GM12875 (cell line): ENCODE data around the gene MBD3L3.
"Not testable (repeated sequence)": the region's sequence is repeated elsewhere in the genome, so short reads cannot be mapped to it uniquely, and the experiment has no call there.

Experiments
- H3K4me3 ChIP-seq: one replicate; pipeline ENCODE4 v1.5.1; 2011; ENCODE audit warnings: low read depth, low read length, control low read depth
- CTCF ChIP-seq: IDR thresholded peaks from 2 replicates; pipeline ENCODE4 v1.5.1; 2011; ENCODE audit warnings: low read depth, mild to moderate bottlenecking, control low read depth, inconsistent platforms, low read length, moderate library complexity, borderline replicate concordance; ENCODE audit not compliant: insufficient read depth

The MBD3L3 gene

GRCh38 chr19:7058576-7058975 lies at the start of gene MBD3L3:
TSS of gene MBD3L3 (minus strand) at chr19:7058676. CDS start at chr19:7058605, 71 bp downstream.
- H3K4me3 ChIP-seq, result not testable (repeated sequence)

- H3K4me3 ChIP-seq, result no peak overlapping the region
- no peak for TF ChIP-seq CTCF
These were observed 48.5 kb upstream of the MBD3L3 start for GRCh38 chr19:7106711-7107657.

GRCh38 chr19:7104747-7105447 lies 46.4 kb upstream of the MBD3L3 start:
- no peak overlapping the region for H3K4me3 ChIP-seq
- TF ChIP-seq CTCF, result no peak

GRCh38 chr19:7101498-7102253 lies 43.2 kb upstream of the MBD3L3 start:
- no peak overlapping the region for H3K4me3 ChIP-seq
- TF ChIP-seq CTCF, result no peak

GRCh38 chr19:7099597-7099921 lies 41.1 kb upstream of the MBD3L3 start:
- no peak for TF ChIP-seq CTCF
- peak overlapping the region; percentile 83 for H3K4me3 ChIP-seq

GRCh38 chr19:7098701-7099596 lies 40.5 kb upstream of the MBD3L3 start:
- H3K4me3 ChIP-seq, result peak overlapping the region; percentile 83
- TF ChIP-seq CTCF, result no peak

GRCh38 chr19:7098096-7098495 lies 39.6 kb upstream of the MBD3L3 start:
- no peak overlapping the region for H3K4me3 ChIP-seq
- TF ChIP-seq CTCF, result no peak
